IPS-18c (cell line): ENCODE results near the gene ARFIP1.
A peak's percentile ranks its signal among the peaks of the same experiment; 100 is the strongest.

Source experiments
- H3K4me3 ChIP-seq: 2 replicates; pipeline ENCODE4 v1.7.0; 2013; ENCODE audit warnings: low read depth, mild to moderate bottlenecking, low read length, moderate library complexity; ENCODE audit not compliant: insufficient read depth
- H3K9me3 ChIP-seq: one replicate; pipeline ENCODE4 v1.6.1; 2013; ENCODE audit warnings: mild to moderate bottlenecking, low read length, moderate library complexity; ENCODE audit not compliant: control insufficient read depth, insufficient read depth

The ARFIP1 gene

GRCh38 chr4:152778656-152779512 lies 870 bp upstream of the ARFIP1 start:
- peak overlapping the region; percentile 98 for H3K4me3 ChIP-seq
- H3K9me3 ChIP-seq, result no peaks in the 10 kb centered on the region

GRCh38 chr4:152780267-152780778 lies 569 bp downstream of the ARFIP1 start:
- H3K9me3 ChIP-seq, result no peaks in the 10 kb centered on the region
- peak overlapping the region; percentile 98 for H3K4me3 ChIP-seq

- Histone ChIP-seq H3K9me3 (no peaks in the 10 kb centered on the region), H3K4me3 (no peak overlapping the region)
These were observed 5.0 kb downstream of the ARFIP1 start for GRCh38 chr4:152784490-152785350.

GRCh38 chr4:152785639-152786615 lies 6.2 kb downstream of the ARFIP1 start:
- Histone ChIP-seq H3K9me3 (no peaks in the 10 kb centered on the region), H3K4me3 (no peak overlapping the region)

- H3K9me3 ChIP-seq, result no peaks in the 10 kb centered on the region
- no peak overlapping the region for H3K4me3 ChIP-seq
These were observed 6.9 kb downstream of the ARFIP1 start for GRCh38 chr4:152786627-152787026.

- no peaks in the 10 kb centered on the region for H3K9me3 ChIP-seq
- no peak overlapping the region for H3K4me3 ChIP-seq
These were observed 16.1 kb downstream of the ARFIP1 start for GRCh38 chr4:152795891-152796290.

- H3K9me3 ChIP-seq, result no peaks in the 10 kb centered on the region
- H3K4me3 ChIP-seq, result no peak overlapping the region
These were observed 23.8 kb downstream of the ARFIP1 start for GRCh38 chr4:152803541-152803940.

- no peaks in the 10 kb centered on the region for H3K9me3 ChIP-seq
- no peak overlapping the region for H3K4me3 ChIP-seq
These were observed 25.4 kb downstream of the ARFIP1 start for GRCh38 chr4:152805071-152805650.

- Histone ChIP-seq H3K4me3 (no peak overlapping the region), H3K9me3 (no peaks in the 10 kb centered on the region)
These were observed 26.1 kb downstream of the ARFIP1 start for GRCh38 chr4:152805818-152806217.

- Histone ChIP-seq H3K9me3 (no peaks in the 10 kb centered on the region), H3K4me3 (no peak overlapping the region)
These were observed 26.9 kb downstream of the ARFIP1 start for GRCh38 chr4:152806501-152807125.

- no peaks in the 10 kb centered on the region for H3K9me3 ChIP-seq
- H3K4me3 ChIP-seq, result no peak overlapping the region
These were observed 27.6 kb downstream of the ARFIP1 start for GRCh38 chr4:152807294-152807829.

- H3K9me3 ChIP-seq, result no peaks in the 10 kb centered on the region
- no peak overlapping the region for H3K4me3 ChIP-seq
These were observed 28.9 kb downstream of the ARFIP1 start for GRCh38 chr4:152808670-152809069.

GRCh38 chr4:152810715-152811287 lies 31.0 kb downstream of the ARFIP1 start:
- Histone ChIP-seq H3K4me3 (no peak overlapping the region), H3K9me3 (peaks cover 2% of the 10 kb centered on the region)

GRCh38 chr4:152815078-152815477 lies 35.3 kb downstream of the ARFIP1 start:
- H3K9me3 ChIP-seq, result peaks cover 5% of the 10 kb centered on the region
- H3K4me3 ChIP-seq, result no peak overlapping the region

- no peak overlapping the region for H3K4me3 ChIP-seq
- H3K9me3 ChIP-seq, result peaks cover 5% of the 10 kb centered on the region
These were observed 37.6 kb downstream of the ARFIP1 start for GRCh38 chr4:152817331-152817730.
